ENCODE data around the gene PRKG1. TPM values are rescaled to one million over a fixed set of nuclear protein-coding genes. Genes with fewer than 3 reads are reported as not detected.
"Not testable (repeated sequence)": the region's sequence is repeated elsewhere in the genome, so short reads cannot be mapped to it uniquely, and the experiment has no call there.

Gene PRKG1
- total RNA-seq, 1 donor from 2014 or later = not detected

DNA sequence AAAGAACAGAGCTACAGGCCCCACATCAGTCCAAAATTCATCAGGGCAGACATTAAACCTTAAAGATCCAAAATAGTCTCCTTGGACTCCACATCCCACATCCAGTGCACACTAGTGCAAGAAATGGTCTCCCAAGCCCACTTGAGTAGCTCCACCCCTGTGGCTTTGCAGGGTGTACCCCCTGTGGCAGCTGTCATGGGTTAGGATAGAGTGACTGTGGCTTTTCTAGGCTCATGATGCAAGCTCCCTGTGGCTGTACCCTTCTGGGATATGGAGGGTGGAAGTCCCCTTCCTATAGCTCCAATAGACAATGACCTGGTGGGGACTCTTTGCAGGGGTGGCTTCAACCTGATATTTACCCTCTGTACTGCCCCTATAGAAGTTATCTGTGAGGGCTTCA is 1111.0 kb downstream of the PRKG1 start:
- intact Hi-C loops (cut with micrococcal nuclease) = no loop called here

DNA sequence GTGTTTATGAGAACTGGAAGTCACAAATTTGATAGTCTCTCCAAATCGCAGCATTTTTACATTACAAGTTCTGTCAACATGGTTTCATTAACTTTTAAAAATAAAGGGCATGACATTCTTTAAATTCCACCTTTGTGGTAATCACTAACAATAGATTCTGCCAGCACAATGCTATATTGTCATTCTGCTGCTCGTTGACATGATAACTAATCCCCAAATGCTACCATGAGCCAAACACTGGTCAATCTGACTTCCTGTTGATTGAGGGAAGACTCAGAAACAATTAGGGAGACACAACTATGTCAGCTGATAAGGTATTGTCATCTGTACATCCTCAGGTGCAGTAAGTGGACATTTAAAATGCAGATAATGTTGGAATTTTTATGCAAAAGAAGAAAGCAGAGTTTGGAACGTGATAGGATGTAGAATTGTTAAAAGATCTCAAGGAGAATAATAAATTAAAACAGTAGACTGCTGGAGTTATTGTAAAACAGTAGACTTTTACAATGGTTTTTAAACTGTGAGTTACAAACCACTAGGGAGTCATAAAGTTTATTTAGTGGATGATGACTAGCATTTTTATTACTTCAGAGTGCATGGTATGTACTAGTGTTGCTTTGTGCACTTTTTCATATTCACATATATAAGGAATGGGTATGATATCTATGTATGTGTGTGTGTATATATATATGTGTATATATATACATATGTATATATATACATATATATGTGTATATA is 1113.4 kb downstream of the PRKG1 start:
- intact Hi-C loops (cut with micrococcal nuclease) = no loop called here

DNA sequence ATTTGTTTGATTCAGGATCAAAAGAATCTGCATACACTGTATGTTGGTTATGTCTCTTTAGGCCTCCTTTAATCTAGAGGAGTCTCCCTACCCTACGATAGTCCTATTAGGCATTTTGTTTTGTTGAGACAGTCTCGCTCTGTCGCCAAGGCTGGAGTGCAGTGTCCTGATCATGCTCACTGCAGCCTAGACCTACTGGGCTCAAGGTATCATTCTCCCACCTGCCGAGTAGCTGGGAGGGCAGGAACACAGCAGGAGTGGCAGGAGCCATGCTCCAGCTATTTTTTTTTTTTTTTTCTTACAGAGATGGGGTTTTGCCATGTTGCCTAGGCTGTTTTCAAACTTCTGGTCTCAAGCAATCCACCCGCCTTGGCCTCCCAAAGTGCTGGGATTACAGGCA is 1116.8 kb downstream of the PRKG1 start:
- intact Hi-C loops (cut with micrococcal nuclease) = no loop called here

DNA sequence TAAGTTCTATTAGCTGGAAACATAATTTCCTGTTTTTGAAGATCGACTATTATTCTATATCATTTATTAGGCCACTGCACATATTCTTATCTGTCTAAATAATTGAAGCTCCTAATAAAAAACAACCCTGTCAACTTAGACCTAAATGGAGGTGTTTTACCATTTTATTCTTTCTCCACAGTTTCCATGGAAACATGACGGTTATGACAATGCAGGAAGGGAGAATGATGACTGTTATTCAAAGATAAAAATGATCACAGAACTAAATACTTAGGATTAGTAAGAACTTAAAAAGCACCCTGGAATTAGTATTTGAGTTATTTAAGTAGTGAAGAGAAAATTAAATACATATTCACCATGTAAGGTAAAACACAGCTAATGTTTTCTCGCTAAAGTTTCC is 1119.9 kb downstream of the PRKG1 start:
- intact Hi-C loops (cut with micrococcal nuclease) = no loop called here

DNA sequence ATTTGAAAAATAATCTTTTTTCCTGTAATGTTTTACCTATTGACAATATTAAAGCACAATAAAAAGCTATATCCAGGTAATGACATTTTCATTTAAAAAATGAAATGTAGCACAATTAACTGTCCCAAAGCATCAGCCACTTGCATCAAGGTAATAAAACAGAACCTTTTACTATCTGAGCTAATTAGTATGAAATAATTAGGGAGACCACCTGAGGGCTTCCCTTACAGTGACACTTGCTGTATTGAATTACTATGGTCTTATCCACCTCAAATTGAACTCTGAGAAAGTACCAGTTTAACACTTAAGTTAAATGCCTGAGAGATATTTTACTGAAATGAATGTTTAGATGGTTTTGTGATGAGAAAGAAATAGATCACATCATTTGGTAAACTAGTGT is 1120.4 kb downstream of the PRKG1 start:
- intact Hi-C loops (cut with micrococcal nuclease) = no loop called here

DNA sequence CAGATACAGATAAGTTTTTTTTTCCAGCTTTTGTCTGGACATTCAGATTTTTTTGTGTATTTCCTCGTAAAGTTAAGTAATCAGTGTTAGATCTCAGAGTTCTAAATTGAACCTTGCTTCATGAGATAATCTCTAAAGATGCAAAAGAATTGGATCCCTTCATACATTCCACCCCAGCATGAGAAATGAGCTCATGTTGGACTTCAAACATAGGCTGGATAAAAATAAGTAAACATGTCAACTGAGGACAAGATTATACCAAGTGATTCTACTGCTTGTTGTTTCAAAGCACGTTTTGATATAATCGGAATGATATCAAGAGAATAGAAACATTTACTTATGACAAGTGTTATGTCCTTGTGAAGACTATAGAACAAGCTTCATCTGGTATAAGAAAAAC is 1122.8 kb downstream of the PRKG1 start:
- intact Hi-C loops (cut with micrococcal nuclease) = no loop called here

DNA sequence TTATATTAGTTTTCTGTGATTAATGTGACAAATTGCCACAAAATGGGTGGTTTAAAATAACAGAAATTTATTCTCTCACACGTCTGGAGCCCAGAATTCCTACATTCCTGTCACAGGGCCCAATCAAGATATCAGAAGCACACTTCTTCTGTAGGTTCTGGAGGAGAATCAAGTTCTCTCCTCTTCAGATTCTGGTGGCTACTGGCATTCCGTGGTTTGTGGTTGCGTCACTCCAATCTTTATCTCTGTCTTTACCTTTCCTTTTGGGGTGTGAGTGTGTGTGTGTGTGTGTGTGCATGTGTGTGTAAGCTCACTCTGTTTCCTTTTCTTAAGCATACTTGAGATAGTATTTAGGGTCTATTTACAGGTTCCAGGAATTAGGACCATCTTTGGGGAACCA is 1124.3 kb downstream of the PRKG1 start:
- intact Hi-C loops (cut with micrococcal nuclease) = no loop called here

DNA sequence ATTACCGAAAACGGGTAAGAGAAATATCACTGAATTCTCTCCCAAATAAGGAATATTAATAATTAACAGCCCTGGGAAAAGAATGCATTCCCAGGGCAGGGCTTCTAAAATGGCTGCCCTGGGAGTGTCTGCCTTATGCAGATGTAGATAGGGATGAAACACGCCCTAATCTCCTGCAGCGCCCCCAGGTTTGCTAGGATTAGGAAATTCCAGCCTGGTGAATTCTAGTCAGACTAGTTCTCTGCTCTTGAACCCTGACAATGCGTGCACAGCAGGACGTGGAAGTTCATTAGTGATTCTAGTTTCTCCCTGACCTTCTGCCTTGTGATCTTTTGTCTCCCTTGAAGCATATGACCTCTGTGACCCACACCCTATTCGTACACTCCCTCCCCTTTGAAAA is 1130.6 kb downstream of the PRKG1 start:
- intact Hi-C loops (cut with micrococcal nuclease) = not testable (repeated sequence)

DNA sequence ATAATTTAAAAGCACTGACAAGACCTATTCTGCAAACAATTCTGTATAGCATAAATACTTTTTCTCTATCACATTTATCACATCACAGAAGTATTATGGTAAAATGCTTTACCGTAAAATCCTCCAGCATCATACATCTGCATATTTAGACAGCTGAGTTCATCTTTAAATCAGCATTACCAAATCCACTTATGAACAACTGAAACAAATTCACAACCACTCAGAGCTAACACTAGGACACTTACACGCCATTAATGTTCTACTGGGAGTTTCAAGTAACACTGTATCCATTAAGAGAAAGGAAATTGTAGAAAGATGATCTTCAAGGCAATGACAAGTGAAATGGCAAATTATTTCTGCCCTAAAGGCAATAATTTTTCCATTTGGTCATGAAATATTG is 1134.1 kb downstream of the PRKG1 start:
- intact Hi-C loops (cut with micrococcal nuclease) = no loop called here

DNA sequence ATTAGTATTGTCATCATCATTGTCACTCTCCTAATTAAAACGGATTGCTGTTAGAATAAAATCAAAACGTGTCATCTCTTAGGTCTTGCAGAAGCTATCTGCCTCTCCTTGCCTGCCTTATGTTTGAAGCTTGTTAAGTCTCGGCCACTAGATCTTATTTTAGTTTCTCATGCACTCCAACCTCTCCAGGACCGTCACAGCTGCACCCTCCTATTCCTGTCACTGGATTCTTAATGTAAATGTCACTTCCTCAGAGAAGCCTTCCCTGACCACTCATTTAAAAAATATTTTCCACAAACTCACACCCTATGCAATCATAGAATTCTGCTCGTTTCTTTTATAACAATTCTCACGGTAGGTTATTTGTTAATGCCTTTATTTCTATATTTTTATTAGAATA is 1135.9 kb downstream of the PRKG1 start:
- intact Hi-C loops (cut with micrococcal nuclease) = no loop called here

DNA sequence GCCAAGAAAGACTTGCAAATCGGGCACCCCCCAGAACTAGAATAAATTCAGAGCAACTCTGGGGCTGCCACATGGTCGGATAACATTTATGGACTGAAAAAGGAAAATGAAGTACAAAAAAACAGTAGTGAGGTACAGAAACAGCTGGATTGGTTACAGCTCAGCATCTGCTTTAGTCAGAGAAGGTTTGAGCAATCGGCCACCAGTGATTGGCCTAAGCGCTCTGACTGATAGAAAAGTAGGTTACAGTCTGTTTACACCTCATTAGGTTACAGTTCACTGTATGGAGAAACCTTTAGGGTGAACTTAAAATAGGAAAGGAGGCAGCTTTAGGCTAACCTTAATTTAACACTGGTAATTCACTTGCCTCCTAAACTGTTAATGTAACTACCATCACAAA is 1137.8 kb downstream of the PRKG1 start:
- intact Hi-C loops (cut with micrococcal nuclease) = no loop called here

DNA sequence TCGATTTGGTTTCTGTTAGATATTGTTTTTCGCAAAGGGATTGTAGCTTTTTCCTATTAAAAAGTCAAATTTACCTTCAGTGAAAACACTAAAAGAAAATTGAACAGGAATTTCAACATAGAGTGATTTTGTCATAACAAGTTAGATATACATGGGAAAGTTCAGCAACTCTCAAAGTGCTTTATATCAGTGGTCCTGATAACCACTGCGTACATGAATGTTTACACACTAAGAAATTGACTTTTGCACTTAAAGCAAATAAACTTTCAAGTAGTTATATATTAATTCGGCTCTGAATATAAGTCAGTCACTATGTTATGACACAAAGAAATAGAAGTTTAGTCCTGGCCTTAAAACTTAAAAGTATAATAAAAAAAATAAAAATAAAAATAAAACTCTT is 1138.5 kb downstream of the PRKG1 start:
- intact Hi-C loops (cut with micrococcal nuclease) = no loop called here

DNA sequence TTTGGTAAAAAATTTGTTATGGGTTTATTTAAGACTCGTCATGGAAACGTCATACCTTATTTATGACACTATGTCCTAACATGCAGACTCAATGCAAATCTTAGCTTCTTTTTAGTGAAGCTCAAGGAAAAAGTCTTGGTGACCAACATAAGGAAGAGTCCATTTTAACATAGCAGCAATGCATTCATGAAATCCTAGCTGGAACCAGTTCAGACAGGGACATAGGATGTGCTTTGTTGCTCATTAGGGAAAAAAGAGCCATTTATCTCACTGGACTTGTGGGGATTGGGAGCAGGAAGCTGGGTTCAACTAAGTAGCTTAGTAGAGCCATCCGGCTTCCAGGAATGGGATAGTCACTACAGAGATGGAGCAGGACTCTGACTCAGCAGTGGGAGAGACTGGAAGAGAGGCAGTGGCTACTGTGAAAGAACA is 1139.0 kb downstream of the PRKG1 start:
- intact Hi-C loops (cut with micrococcal nuclease) = no loop called here

DNA sequence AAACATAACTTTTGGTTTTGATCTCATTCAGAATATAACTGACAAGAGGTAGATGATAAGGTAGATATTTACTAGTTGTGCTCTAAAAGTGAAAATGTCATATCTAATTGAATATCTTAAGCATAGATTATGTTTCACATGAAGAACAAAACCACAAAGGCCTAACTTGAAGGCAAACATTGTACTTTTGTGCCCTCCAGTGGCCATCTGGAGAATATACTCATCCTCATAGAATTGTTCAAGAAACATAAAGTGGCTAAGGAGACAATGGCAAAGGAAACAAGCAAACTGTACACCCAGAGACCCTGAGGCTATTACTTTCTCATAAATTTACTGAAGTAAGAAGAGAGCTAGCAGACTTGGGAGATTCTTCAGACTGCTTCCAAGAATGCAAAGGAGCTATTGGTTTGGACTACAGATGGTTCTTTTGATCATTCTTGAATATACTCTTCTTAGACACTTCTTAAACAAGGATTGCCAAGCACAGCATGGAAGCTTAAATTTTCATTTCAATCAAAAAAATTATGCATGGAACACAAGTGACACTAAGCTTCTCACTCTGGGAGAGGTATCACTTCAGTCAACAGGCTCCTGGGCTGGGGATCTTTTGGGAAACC is 1141.6 kb downstream of the PRKG1 start:
- intact Hi-C loops (cut with micrococcal nuclease) = loop anchor here (1.0 to 2.0 kb wide), 6 partner anchors 255 to 1213 kb away; no protein-coding TSS in a partner anchor

DNA sequence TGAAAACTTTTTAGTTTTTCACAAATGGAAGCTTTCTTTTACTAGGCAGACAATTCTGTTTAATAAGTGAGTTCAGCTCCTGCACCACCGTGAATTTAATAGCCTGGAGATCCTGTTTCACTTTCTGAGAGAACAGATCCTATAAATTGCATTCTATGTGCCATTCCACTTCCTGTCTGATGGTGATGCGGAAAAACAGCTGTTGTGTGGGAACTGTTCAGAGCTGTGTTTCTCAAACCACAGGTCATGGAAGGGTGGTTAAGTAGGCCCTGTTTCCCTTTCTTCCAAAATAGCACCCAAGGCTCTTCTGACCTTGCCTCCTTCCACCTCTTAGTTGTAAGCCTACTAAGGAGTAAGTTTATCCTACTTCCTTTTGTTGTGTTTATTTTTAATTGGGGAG is 1142.6 kb downstream of the PRKG1 start:
- intact Hi-C loops (cut with micrococcal nuclease) = no loop called here

DNA sequence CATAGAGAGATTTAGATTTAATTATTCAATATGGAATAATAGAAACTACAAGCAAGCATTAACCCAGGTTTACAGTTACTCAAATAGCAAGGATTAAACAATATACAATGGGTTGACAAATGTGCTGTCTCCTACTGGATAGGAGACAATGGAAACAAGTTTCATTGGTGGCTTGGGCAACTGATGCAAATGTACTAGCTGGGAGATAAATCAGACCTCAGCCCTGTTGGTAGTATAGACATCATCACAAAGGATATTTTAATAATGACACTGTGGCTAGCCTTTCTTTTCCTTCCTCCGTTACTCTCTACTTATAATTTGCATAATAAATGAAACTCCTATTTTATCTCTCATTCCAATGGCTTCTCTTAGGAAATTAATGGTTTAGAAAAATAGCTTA is 1143.2 kb downstream of the PRKG1 start:
- intact Hi-C loops (cut with micrococcal nuclease) = no loop called here

DNA sequence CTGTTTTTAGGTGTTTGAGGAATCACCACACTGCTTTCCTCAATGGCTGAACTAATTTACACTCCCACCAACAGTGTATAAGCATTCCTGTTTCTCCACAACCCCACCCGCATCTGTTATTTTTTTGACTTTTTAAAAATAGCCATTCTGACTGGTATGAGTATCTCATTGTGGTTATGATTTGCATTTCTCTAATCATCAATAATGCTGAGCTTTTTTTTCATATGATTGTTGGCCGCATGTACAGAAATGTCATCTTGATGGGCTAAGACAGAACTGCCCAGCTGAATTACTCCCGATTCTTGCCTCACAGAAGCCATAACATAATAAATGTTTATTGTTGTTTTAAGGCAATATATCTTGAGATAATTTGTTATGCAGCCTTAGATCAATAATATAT is 1146.7 kb downstream of the PRKG1 start:
- intact Hi-C loops (cut with micrococcal nuclease) = no loop called here

DNA sequence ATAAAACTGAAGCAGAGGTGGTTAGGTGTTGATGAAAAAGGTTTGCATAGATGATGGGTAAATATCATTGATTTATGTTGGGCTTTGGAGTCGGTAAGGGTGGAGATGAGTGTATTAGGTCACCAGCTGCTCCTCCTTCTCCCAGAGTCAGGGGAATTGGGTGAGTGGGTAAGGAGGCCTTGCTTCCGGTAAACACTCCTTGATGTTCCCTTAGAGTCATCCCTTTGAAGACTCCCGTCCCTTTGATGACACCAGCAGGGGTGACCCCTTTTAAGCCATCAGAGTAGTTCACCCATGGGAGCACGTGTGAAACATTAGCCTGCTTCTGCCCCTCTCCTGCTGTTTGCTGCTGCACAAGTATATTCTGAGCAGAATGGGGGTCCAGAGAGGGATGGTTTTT is 1147.6 kb downstream of the PRKG1 start:
- intact Hi-C loops (cut with micrococcal nuclease) = no loop called here

DNA sequence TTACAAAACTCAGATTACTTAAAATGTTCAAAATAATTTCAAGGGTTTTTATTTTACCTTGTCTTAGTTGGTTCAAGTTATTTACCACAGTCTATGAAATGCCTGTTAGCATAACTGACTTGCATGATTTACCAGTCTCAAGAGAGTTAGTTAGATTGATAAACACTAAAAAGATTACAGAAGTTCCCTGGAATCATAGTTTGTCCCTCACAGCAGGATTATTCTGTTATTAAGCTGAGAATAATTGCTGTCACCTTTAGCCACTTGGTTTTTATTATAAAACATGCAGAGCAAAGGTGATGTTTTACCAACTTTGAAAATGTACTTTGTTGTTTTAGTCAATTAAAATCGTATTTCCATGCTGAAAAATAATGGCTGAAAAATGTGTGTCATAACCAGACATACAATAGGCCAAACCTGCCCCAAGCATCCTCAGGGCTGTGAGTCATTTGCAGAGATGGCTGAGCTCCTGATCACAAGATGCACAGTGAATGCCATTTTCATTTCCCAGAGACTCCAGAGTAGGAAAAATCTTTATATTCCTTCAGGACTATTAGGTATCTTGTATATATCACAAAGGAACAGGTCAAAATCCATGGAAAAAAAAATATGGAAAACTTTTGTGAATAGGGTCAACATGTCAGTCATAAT is 1152.0 kb downstream of the PRKG1 start:
- intact Hi-C loops (cut with micrococcal nuclease) = no loop called here

DNA sequence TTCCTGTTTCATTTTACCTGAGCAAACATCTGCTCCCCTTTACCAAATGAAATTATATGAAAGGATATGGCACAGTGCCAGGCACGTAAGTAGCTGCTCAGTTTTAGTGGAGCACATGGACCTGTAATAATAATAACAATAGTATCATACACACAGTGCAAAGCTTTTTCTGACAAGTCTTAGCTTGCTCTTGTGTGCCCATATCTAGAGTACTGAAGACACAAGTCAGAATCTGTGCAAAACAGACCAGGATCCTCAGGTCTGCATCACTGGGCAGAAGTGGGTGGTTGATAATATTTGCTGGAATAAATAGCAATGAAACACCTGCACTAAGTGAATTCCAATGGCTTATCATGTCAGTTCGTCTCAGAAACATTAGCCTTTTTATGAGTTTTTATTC is 1154.3 kb downstream of the PRKG1 start:
- intact Hi-C loops (cut with micrococcal nuclease) = no loop called here

DNA sequence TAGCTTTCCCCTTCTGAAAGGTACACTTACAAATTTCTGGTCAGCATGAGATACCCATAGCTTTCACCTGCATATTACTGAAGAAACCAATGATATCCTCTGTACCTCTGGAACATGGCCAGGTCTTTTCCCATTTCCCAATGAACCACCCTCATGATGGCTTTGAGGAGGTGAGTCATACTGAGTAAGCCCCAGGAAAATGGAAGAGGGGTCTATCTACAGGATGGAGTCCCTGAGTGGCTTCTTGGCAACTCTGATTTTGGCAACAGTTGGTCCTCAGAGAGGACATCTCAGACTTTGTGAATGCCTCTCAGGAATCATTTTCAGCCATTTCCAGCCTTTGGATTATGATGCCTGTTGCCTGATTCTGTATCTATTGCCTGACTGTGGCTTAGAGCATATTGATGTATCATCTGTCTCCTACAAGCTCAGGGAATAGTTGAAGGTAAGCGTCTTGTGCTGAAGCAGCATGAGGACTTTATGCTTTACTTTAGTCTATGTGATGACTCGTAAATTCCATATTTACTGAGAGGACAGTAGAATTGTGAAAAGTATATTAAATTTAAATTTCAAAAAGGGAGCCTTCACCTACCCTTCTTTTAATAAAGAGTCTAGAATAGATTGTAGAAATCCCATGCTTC is 1155.1 kb downstream of the PRKG1 start:
- intact Hi-C loops (cut with micrococcal nuclease) = no loop called here

Data from T-helper 1 cell treated with Interleukin-12 subunit alpha and Interleukin-12 subunit beta and Interleukin-4 antibody, amounts not matched to agents 30 ng/mL and 1 ng/mL, for 36 hours (primary cell).